HK-2 (cell line): ENCODE data around the gene BEAN1.
"Not testable (repeated sequence)": the region's sequence is repeated elsewhere in the genome, so short reads cannot be mapped to it uniquely, and the experiment has no call there.

Experiments
- DNase-seq: peaks from one replicate; pipeline ENCODE4 v3.0.0-alpha.2; 2018; ENCODE audit not compliant: unreplicated experiment

Gene BEAN1

DNA sequence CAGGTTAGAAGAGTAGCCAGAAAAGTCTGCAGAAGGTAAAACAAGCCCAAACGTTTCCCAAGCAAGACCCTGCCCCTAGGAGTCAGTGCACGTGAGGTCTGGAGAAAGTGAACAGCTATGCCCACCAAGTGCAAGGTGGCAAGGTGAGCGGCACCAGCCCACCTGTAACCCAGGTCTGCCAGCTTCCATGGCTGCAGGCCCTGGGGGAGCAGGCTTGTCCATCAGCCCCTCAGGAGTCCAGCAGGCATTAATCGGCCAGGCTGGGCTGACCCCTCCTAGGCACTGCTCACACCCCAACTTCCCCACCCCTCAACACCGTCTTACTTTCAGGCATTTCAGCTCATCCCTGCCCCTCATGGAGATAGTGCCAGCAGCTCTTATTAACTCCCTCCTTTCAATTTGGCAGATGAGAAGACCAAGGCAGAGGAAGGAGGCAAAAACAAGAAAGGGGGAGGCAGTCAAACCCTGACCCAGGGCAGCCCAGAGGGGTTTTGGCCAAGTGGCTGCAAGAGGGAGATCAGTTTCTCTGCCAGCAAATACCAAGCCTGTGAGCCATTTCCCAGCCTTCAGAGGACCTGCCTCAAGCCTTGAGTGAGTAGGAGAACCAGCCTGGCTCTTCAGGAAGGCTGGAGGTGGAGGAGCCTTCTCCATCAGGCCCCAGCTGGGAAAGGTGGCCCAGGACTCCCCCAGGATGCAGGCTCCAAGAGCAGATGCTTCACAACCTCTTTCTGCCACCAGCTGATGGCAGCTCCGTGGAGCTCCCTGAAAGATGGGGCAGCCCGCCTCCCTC, 14.7 kb downstream of the BEAN1 start:
- no peak for DNase-seq

GRCh38 chr16:66442502-66443268, 15.6 kb downstream of the BEAN1 start:
- DNase-seq = no peak

DNA sequence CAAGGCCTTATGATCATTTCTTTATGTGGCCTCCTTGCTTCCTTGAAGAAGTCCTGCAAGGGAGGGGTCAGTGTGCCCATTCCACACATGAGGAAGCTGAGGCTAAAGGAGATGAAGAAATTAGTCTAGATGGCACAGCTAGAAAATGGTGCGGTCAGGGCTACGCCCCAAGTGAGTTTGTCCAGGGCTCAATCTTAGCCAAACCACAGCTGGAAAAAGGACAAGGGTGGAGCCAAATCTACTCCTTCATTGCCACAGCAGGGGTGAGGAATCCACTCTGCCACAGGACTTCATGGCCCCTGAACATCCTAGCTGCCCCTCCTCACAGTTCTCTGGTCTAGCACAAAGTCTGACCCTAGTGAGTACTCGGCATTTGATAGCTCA, 16.2 kb downstream of the BEAN1 start:
- no peak for DNase-seq

DNA sequence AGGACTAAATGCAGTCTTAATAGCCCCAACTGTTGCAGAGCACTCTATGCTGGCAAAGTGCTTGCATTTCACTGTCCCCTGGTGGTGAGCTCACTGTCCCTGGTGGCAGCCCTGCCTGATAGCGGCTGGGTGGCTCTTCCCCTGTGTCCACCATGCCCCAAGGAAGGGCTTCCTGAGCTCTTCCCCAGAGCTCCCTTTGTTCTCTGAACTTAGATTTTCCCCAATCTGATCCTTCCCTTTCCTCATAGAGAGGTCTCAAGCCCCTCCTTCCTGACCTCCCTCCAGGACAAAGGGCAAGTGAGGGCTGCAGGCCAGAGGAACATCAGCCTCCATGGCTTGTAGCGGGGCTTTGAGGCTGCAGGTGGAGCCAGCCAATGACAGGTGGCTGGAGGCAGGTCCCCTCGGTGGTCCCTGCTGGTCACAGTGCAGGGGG, 17.0 kb downstream of the BEAN1 start:
- no peak for DNase-seq

DNA sequence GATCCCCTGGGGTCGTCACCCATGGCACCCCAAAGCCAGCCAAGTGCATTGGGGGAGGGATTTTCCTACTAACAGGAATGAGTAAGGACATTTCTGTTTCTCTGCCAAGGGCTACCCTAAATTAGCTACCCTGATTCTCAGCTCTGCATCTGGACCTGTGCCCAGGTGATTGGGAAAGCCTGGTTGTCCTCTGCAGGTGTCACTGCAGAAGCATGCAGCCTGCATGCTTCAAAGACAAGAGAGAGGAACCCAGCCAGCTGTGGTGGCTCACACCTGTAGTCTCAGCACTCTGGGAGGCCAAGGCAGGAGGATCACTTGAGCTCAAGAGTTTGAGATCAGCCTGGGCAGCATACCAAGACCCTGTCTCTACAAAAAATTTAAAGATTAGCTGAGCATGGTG, 19.6 kb downstream of the BEAN1 start:
- no peak for DNase-seq

- DNase-seq = no peak
Observed at GRCh38 chr16:66447491-66447890, 20.4 kb downstream of the BEAN1 start.

- DNase-seq = no peak
Observed at GRCh38 chr16:66451548-66451947, 24.5 kb downstream of the BEAN1 start.

DNA sequence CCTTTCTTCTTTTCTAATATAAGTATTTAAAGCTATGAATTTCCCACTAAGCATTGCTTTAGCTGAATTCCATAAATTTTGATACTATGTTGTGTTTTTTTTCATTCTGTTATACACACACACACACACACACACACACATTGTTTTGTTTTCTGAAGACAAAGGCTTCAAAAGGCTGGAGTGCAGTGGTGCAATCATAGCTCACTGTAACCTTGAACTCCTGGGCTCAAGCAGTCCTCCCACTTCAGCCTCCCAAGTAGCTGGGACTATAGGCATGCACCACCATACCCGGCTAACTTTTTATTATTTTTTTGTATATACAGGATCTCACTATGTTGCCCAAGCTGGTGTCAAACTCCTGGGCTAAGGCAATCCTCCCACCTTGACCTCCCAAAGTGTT, 26.1 kb downstream of the BEAN1 start:
- DNase-seq = not testable (repeated sequence)

DNA sequence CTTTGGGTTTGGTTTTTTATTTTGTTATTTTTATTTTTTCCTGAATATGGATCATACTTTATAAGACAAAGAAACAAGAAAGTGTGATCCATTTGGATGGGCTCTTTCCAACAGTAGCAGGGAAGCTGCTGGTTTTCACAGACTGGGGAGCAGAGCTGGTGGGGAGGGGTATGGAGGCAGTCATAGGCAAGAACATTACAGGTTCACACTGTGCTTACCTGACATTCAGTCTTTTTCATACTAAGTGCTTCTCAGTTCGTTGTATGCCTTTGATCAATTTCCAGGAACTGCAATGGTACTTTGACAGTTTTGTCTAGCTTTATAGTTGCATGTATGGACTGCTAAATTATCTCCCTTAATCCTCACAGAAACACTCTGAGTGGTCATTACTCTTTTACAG, 27.7 kb downstream of the BEAN1 start:
- no peak for DNase-seq

DNA sequence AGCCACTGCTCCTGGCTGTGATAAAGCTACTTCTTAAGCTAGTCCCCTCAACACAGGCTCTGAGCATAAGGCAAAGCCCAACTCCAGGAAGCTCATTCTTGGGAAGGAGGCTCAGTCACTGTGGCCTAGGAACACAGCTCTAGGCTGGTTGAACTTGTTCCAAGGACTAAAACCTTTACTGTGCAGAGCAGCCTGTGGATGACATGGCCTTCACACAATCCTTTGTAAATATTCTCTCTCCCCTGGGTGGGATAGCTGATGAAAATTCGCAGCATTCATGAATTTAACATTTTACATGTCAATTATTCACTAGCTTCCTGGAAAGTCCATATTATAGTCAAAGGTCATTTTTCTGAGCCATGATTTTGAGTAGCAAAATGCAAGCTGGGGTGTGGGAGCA, 28.9 kb downstream of the BEAN1 start:
- DNase-seq = no peak

GRCh38 chr16:66457888-66458287, 30.8 kb downstream of the BEAN1 start:
- peak; percentile 51 for DNase-seq

DNA sequence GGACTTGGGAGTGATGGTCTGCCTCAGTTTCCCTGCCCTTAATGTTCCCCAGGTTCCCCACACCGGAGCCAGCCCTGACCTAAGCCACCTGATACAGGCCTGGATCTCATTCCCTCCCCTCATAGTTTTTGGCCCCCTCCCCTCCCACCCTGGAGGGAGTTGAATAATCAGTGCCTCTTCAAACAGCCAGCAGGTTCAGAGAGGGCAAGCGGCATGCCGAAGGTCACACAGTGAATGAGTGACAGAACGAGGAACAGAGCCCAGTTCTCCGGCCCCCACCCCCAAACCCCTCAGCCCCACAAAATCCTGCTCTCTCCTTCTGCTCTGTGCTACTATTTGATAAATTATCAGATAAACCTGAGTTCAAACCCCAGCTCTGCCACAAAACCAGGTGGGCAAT, 31.2 kb downstream of the BEAN1 start:
- no peak for DNase-seq

- no peak for DNase-seq
Observed at GRCh38 chr16:66458853-66459252, 31.8 kb downstream of the BEAN1 start.

DNA sequence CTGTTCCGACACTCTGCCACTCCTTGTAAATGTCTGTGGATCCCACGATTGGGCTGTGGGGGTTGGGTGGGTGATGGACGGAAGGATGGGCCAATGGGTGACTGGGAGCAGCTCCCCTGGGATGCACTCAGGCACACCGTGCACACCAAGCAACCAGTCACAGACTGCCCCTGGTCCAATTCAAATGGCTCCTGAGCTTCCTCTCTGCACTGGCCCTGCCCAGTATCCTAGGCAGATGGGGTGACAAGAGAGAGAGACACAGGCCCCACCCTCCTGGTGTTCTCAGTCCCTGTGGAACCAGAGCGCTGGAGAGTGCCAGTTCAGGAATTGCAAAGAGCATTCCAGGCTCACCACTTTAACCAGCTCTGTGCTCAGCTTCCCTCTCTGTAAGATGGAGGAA, 32.8 kb downstream of the BEAN1 start:
- DNase-seq = no peak

DNA sequence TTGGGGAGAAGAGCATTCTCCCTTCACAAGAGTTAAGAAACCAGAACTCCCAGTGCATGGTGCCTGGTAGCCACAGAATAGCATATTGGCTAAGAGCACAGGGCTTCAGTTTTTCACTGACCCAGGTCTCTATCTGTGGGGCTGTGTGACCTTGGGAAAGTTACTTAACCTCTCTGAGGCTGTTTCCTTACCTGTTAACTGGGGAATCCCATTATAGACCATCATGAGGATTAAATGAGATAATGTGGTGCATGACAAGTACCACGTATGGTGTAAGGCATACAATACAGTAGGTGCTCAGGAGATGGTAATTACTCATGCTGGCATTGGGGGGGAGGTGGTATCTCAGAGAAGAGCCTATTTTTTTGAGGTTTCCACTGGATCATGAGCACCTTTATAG, 33.6 kb downstream of the BEAN1 start:
- no peak for DNase-seq

DNA sequence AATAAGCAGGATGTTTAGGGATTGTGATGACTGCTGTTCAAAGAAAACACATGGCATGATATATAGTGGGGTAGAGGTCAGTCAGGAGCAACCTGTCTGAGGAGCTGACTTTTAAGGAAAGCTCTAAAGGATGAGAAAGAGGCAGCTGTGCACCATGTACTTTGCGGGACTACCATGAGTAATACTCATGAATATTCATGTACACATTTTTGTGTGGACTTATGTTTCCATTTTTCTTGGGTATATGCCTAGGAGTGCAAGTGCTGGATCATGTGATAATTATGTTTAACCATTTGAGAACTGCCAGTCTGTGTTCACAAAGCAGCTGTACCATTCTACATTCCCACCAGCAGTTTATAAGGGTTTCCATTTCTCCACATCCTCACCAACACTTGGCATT, 35.8 kb downstream of the BEAN1 start:
- no peak for DNase-seq

DNA sequence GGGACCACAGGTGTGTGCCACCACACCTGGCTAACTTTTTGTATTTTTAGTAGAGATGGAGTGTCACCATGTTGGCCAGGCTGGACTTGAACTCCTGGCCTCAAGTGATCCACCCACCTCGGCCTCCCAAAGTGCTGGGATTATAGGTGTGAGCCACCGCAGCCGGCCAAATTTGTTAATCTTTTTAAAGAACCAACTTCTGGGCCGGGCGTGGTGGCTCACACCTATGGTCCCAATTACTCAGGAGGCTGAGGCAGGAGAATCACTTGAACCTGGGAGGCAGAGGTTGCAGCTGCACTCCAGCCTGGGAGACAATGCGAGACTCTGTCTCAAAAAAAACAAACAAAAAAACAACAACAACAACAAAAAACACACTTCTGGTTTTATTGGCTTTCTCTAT, 38.9 kb downstream of the BEAN1 start:
- DNase-seq = not testable (repeated sequence)

- DNase-seq = not testable (repeated sequence)
Observed at GRCh38 chr16:66466636-66467035, 39.5 kb downstream of the BEAN1 start.

- no peak for DNase-seq
Observed at GRCh38 chr16:66467611-66468010, 40.5 kb downstream of the BEAN1 start.

GRCh38 chr16:66468321-66468965, 41.3 kb downstream of the BEAN1 start:
- no peak for DNase-seq

DNA sequence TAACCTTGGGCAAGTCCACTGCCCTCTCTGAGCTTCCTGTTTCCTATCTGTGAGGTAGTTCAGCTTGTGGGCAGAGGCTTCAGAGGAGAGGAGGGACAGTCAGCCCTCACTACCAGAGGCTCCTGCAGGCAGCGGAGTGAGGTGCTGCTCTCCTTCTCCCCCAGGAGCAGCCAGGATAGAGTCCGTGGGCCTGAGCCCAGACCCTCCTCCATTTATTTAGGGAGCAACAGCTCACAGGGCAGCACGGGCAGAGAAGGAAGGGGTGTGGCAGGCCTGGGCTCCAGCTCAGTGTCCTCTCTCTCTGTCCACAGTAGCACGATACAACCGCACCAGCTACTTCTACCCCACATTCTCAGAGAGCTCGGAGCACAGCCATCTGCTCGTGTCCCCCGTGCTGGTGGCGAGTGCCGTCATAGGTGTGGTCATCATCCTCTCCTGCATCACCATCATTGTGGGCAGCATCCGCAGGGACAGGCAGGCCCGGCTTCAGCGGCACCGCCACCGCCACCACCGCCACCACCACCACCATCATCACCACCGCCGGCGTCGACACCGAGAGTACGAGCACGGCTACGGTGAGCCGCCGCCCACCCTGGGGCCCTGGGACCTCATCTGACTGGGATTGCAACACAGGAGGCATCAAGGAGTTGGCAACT, 42.3 kb downstream of the BEAN1 start:
- DNase-seq = no peak

- DNase-seq = no peak
Observed at GRCh38 chr16:66469947-66470546, 43.0 kb downstream of the BEAN1 start.
